ENCODE data around the gene ELP5. TPM values are rescaled to one million over a fixed set of nuclear protein-coding genes. Genes with fewer than 3 reads are reported as not detected.

The ELP5 gene
- total and polyA plus RNA-seq, 10 of the 15 experiments (the other 5 are each of a cell fraction or from before 2014, with no cell fraction given) = 41.1 to 109 (median 77.5) TPM

GRCh38 chr17:7225711-7226331 lies 26.2 kb upstream of the ELP5 start:
- RAD21 ChIA-PET (ENCODE audit: unreplicated experiment) = no interaction called here
- H3K4me1 ChIP-seq (ENCODE audit: control insufficient read depth, insufficient read depth, low read length) = peaks cover 3% of the 10 kb centered on the region; the same call in 1 of the 2 replicates
- H3K36me3 ChIP-seq (ENCODE audit: control insufficient read depth in 2 of 2, insufficient read depth in 2 of 2, low read length in 1 of 2) = peaks cover 27 to 31% of the 10 kb centered on the region in 2 experiments
- no peak overlapping the region for H3K27ac ChIP-seq (ENCODE audit: control insufficient read depth, insufficient read depth)
- H3K9ac ChIP-seq (ENCODE audit: control insufficient read depth, insufficient read depth, low read length) = no peak overlapping the region
- H3K9me3 ChIP-seq (replicated peaks; ENCODE audit: control insufficient read depth, insufficient read depth, low read length) = no peaks in the 10 kb centered on the region
- CTCF ChIA-PET = no interaction called here
- SMC1A ChIA-PET (ENCODE audit: uncharacterized antibody, unreplicated experiment) = interaction anchor here (1.2 kb wide), 1 partner anchor 24 kb away, joined by 3 read pairs; no protein-coding TSS in a partner anchor
- FAIRE-seq (no peak), DNase-seq (ENCODE audit: low read depth, low spot score) (no peak), ATAC-seq (no peak)
- 89% methylated on average over 12 of the region's 21 CpGs for WGBS (ENCODE audit: insufficient coverage, insufficient replicate concordance, low lambda C conversion rate, missing lambda C conversion rate)
- no peak overlapping the region for H2AFZ ChIP-seq (ENCODE audit: control insufficient read depth, low read depth, low read length)
- POLR2A ChIA-PET = no interaction called here
- TF ChIP-seq BRCA1 (IDR thresholded peaks at IDR 0.05; ENCODE audit: low read depth, low read length) (no peak), BCL11A (IDR thresholded peaks at IDR 0.05; ENCODE audit: low read depth, low read length) (no peak), SMAD5 (IDR thresholded peaks at IDR 0.05; ENCODE audit: low read depth) (no peak), ZBED1 (IDR thresholded peaks at IDR 0.05; ENCODE audit: borderline replicate concordance) (no peak), IKZF1 (conservative IDR thresholded peaks at IDR 0.05) (no peak), SIN3A (IDR thresholded peaks at IDR 0.05; ENCODE audit: low read depth, low read length) (no peak), NFXL1 (IDR thresholded peaks at IDR 0.05; ENCODE audit: borderline replicate concordance) (no peak)
- TF ChIP-seq, protein P1, sequence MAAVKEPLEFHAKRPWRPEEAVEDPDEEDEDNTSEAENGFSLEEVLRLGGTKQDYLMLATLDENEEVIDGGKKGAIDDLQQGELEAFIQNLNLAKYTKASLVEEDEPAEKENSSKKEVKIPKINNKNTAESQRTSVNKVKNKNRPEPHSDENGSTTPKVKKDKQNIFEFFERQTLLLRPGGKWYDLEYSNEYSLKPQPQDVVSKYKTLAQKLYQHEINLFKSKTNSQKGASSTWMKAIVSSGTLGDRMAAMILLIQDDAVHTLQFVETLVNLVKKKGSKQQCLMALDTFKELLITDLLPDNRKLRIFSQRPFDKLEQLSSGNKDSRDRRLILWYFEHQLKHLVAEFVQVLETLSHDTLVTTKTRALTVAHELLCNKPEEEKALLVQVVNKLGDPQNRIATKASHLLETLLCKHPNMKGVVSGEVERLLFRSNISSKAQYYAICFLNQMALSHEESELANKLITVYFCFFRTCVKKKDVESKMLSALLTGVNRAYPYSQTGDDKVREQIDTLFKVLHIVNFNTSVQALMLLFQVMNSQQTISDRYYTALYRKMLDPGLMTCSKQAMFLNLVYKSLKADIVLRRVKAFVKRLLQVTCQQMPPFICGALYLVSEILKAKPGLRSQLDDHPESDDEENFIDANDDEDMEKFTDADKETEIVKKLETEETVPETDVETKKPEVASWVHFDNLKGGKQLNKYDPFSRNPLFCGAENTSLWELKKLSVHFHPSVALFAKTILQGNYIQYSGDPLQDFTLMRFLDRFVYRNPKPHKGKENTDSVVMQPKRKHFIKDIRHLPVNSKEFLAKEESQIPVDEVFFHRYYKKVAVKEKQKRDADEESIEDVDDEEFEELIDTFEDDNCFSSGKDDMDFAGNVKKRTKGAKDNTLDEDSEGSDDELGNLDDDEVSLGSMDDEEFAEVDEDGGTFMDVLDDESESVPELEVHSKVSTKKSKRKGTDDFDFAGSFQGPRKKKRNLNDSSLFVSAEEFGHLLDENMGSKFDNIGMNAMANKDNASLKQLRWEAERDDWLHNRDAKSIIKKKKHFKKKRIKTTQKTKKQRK (IDR thresholded peaks at IDR 0.05; ENCODE audit: low read depth, low read length) = no peak
- intact Hi-C loops (cut with micrococcal nuclease; ENCODE audit: unreplicated experiment) (no loop called here), in situ Hi-C loops (cut with MboI) (no loop called here)
- no peaks in the 10 kb centered on the region for H3K27me3 ChIP-seq (replicated peaks in 1 of 2; ENCODE audit: control insufficient read depth in 2 of 2, insufficient read depth in 2 of 2, low read length in 1 of 2)
- H3K79me2 ChIP-seq (ENCODE audit: control insufficient read depth, insufficient read depth, low read length) = peaks cover 3% of the 10 kb centered on the region; the same call in 1 of the 2 replicates
- H3K4me2 ChIP-seq (ENCODE audit: control insufficient read depth, insufficient read depth) = no peak overlapping the region
- no TSS peak for BruUV-seq (replicated peaks)
- no peak overlapping the region for H3K4me3 ChIP-seq
- no peaks in the 10 kb centered on the region for H4K20me1 ChIP-seq (ENCODE audit: control insufficient read depth, insufficient read depth)
